Stimulated activated CD8-positive, alpha-beta memory T cell treated with anti-CD3 and anti-CD28 coated beads, Interleukin-4, amount 100 ng/mL, for 48 hours (primary cell): Measurements from ENCODE around the gene UBFD1.
"Not testable (repeated sequence)": the region's sequence is repeated elsewhere in the genome, so short reads cannot be mapped to it uniquely, and the experiment has no call there.

Experiments used
- DNase-seq: peaks from one replicate; pipeline ENCODE4 v3.0.0-alpha.2; 2020

Gene UBFD1

DNA sequence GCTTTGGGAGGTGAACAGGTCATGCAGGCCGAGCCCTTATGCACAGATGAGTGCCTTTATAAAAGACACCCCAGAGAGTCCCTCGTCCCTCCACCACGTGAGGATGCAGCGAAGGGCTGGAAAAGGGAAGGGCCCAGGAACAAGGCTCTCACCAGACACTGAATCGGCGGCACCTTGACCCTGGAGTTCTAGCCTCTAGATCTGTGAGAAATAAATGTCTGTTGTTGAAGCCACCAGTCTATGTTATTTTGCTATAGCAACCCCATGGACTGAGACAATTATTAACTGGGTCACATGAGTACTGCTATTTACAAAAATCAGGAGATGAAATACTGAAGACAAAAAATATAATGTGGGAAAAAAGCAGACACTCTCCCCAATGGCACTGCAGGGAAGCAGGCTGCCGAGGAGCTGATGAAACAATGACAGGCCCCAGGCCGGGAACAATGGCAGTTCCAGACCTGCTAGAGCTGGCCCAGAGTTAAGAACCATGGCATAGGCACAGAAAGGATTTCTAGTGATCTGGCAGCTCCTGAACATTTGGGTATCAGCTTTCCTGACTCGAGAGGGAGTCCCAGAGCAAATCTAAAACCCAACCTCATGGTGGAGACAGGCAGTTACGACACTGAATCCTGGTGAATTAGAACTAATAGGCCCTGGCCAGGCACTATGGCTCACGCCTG lies 29.4 kb upstream of the UBFD1 start:
- no peak for DNase-seq

GRCh38 chr16:23528644-23529310 lies 28.8 kb upstream of the UBFD1 start:
- no peak for DNase-seq

GRCh38 chr16:23530062-23530461 lies 27.5 kb upstream of the UBFD1 start:
- DNase-seq: no peak

DNA sequence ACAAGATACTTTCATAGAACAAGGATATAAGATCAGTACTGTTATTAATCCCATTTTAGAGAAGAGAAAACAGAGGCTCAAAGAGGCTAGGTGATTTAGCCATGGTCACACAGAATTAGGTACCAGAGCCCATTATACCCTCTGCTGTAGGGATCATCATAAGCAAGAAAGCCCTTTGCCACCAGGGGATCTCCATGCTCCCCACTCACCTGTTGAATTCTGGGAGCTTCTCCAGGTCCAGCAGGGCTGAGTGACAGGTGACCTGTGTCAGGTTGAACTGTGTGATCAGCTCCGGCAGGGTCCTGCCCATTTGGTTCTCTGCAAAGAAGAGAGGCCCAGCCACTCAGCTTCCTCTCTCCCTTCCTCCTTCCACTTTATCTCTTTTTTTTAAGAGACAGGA lies 25.1 kb upstream of the UBFD1 start:
- DNase-seq: no peak

GRCh38 chr16:23534868-23535860 lies 22.4 kb upstream of the UBFD1 start:
- no peak for DNase-seq

- DNase-seq: no peak
Observed at GRCh38 chr16:23535901-23536300, 21.6 kb upstream of the UBFD1 start.

- no peak for DNase-seq
Observed at GRCh38 chr16:23537390-23537789, 20.1 kb upstream of the UBFD1 start.

DNA sequence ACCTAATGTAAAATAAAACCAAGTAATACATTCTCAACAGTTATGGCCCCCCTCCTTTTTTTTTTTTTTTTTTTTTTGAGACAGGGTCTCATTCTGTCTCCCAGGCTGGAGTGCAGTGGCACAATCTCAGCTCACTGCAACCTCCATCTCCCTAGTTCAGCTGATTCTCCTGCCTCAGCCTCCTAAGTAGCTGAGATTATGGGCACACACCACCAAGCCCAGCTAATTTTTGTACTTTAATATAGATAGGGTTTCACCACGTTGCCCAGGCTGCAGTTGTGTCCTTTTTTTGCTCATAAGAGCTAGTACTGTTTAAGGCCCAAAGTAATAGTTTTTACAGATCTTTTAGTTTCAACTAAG lies 18.6 kb upstream of the UBFD1 start:
- DNase-seq: no peak

GRCh38 chr16:23539984-23540816 lies 17.3 kb upstream of the UBFD1 start:
- DNase-seq: no peak

GRCh38 chr16:23540817-23541178 lies 16.7 kb upstream of the UBFD1 start:
- not testable (repeated sequence) for DNase-seq

DNA sequence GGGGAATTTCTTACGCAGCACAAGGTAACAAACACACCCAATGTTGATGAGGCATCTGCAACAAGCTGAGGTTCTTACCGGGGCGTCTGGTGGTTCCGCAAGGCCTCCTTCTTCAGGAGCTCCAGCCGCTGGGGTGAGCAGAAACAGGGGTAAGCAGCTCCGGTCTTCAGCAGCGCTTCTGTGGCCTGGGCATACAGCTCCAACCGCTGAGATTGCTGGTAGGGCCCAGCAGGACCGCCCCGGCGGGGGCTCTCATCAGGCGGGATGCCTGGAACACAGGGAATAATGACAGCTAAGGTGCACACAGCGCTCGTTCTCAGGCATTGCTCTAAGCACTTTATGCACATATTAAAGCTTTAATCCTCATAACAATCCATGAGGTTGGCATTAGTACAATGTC lies 13.1 kb upstream of the UBFD1 start:
- DNase-seq: no peak

DNA sequence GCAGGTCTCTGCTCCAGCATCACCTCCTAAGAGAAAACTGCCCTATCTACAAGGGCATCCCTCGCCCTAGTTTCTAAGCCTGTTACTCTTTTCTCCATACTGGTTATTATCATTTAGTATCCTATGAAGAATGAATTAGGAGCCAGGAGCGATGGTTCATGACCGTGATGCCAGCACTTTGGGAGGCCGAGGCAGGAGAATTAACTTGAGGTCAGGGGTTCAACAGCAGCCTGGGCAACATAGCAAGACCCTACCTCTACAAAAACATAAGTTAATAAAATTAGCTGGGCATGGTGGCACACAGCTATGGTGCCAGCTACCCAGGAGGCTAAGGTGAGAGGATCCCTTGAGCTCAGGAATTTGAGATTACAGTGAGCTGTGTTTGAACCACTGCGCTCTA lies 7.6 kb upstream of the UBFD1 start:
- no peak for DNase-seq

DNA sequence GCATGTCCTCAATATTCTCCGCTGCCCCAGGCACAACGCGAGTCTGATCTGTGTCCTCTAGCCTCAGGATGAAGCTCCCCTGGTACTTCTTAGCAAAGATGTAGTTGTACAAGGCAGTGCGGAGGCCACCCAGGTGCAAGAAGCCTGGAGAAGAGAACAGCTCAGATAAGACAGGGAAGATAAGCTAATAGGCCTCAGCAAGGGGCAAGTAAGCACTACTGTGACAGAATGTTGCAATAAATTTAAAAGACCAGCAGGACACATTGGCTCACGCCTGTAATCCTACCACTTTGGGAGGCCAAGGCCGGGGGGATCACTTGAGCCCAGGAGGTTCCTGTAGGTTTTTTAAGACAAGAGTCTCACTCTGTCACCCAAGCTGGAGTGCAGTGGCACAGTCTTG lies 5.4 kb upstream of the UBFD1 start:
- DNase-seq: no peak

DNA sequence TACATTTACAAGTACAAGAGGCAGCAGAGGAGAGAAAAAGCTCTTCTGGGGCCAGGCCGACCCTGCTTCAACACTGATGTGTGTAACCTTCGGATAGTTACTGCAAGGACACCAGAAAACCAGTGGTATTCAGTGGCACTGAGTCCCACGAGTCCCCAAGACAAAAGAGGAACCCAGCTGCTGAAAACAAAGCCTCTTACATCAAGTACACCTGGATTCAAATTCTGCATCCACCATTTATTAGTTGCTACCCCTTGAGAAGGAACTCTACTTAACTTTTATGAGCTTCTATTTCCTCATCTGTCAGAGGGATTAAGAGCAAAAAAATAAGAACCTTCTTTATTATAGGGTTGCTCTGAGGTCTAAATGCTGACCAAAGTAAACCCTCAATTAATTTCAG lies 3.0 kb upstream of the UBFD1 start:
- no peak for DNase-seq

- peak; percentile 44 for DNase-seq
Observed at GRCh38 chr16:23557779-23558702, 514 bp downstream of the UBFD1 start.

DNA sequence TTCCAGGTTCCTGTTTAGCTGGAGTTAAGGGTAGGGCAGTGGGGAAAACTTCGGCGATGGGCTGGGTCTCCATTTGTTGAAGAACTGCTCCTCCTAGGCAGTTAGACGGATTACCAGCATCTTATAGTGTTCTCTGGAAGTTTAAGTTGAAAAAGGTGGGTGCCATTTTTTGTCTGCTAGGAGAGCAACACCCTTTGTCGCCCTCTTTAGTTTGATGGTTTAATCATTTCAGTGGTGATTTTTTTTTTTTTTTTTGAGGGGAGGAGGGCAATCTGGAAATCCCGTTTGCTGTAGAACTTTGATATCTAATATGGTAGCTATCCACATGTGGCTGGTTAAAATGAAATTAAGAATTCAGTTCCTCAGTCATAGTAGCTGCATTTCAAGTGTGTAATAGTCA lies 4.1 kb downstream of the UBFD1 start:
- DNase-seq: no peak

DNA sequence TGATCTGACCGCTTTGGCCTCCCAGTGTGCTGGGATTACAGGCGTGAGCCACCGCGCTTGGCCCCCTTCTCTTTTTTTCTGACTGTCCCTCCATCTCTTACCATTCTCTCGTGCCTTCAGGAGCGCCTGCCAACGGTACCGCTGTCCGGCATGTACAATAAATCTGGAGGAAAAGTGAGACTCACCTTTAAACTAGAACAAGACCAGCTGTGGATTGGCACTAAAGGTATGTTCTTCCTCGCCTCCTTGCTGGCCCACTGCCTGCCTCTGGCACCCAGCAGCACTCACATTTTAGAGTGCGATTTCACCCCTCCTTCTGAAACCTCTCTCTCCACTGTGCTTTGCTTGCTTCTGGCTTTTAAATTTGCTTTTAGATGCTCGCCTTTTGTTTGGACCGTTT lies 5.0 kb downstream of the UBFD1 start:
- no peak for DNase-seq

DNA sequence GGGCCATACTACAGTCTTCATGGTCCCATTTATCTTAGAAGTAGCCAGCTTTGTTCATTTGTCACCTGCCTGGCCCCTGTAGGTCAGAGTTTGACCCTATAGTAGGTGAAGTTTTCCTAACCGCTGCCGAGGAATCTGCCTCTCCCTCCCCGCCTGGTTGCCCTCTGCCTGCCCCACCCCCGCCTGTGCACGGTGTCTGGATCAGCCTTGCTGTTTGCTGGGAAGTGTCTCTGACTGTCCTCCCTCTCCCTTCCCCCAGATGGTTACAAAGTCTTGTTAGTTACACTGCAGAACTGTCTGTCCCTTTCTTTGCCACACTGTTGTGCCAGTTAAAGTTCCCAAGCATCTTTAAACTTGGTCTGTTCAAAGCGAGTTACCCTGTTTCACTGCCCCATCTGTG lies 5.7 kb downstream of the UBFD1 start:
- no peak for DNase-seq

DNA sequence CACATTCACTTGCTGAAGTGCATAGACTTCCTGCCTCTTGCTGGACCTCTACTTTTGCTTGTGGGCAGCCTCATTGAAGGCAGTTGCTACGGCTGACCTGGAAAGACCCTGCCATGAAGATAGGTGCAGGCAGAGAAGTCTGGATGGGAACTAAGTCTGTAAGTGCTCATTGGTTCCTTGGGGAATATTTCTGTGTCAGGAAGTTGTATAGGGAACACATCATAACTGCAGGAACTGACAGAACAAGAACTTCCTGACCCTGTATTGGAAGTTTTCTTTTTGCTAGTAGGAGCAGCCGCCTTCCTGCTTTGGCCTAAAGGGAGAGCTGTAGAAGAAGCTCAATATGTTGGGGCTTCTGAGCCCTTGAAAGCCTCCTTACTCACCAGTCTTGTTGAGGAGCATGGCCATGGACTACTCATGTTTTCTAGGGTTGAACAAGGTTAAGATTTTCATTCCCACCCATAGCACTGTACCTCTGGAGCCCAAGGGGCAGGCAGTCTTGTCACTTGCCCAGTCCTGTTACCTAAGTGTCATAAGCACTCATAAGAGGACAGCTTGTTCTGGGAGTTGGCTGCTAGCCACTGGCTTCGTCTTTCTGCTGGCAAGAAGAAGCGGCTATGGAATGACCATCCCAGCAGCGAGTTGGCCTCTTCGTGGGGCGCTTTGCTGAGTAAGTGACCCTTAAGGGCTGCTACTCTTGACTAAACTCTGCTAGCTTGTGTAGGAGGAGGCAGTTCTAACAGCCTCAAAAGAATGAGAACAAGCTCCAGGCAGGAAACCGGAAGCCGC lies 7.2 kb downstream of the UBFD1 start:
- no peak for DNase-seq

DNA sequence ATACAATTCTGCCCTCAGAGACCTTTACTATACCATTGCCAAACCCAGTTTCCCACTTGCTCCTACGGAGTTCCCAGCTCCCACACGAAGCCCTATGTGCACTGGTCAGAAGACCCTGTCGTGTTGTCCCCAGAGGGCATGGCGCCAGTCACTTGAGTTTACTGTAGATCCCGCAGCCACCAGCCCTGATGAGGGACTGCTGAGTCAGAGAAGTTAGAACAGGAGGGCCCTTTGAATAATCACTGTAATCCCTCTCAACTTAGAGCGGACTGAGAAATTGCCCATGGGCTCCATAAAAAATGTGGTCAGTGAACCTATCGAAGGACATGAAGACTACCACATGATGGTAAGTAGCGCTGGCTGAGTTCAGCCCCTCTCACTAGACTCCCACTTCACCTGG lies 9.2 kb downstream of the UBFD1 start:
- DNase-seq: no peak

DNA sequence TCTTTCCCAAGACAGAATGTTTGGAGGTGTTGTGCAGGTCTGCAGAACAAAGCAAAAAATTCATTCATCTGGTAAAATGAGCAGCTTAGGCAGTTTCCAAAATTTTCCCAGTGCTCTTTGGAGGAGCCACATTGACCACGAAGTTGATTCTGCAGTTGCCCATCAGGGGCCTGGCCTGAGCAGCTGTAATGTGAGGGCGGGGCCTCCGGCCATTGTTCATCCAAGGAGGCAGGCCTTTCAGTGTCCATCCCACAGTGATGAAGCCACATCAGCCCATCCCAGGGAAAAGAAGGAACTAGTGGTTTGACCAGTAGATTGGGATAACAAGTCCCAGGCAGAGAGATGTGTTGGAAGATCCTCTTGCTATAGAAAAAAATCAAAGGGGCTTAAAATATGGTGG lies 10.1 kb downstream of the UBFD1 start:
- no peak for DNase-seq
